ENCODE measurements around the gene SIGLEC5. TPM values are rescaled to one million over a fixed set of nuclear protein-coding genes. Genes with fewer than 3 reads are reported as not detected.

SIGLEC5 gene
- total RNA-seq, 1 experiment from 2014 or later: not detected

GRCh38 chr19:51615991-51616390 lies 14.2 kb downstream of the SIGLEC5 start:
- CTCF ChIA-PET: no interaction called here
- Histone ChIP-seq H3K9ac (ENCODE audit: low read length) (no peak overlapping the region), H3K9me2 (replicated peaks; ENCODE audit: low read length) (no peaks in the 10 kb centered on the region), H3F3A (ENCODE audit: low read length, unreplicated experiment) (no peaks in the 10 kb centered on the region), H3K27ac (ENCODE audit: low read length) (no peak overlapping the region), H3K4me2 (ENCODE audit: low read length) (no peak overlapping the region), H4K20me1 (ENCODE audit: low read length) (no peaks in the 10 kb centered on the region), H3K79me2 (ENCODE audit: low read length) (no peaks in the 10 kb centered on the region), H3K27me3 (ENCODE audit: low read length) (peaks cover 74% of the 10 kb centered on the region), H2AFZ (ENCODE audit: low read length) (no peak overlapping the region), H3K4me3 (ENCODE audit: low read length) (no peak overlapping the region), H3K4me1 (ENCODE audit: insufficient read depth, low read length) (no peaks in the 10 kb centered on the region), H3K36me3 (ENCODE audit: low read depth, low read length) (no peaks in the 10 kb centered on the region), H3K9me3 (ENCODE audit: low read length) (no peaks in the 10 kb centered on the region)
- no TSS peak for BruUV-seq (replicated peaks)
- peak; percentile 21 for DNase-seq
- no peak for TF ChIP-seq EZH2phosphoT487 (IDR thresholded peaks at IDR 0.05; ENCODE audit: borderline replicate concordance, low read length)
- no peak for TF ChIP-seq EZH2 (IDR thresholded peaks at IDR 0.05; ENCODE audit: low read length, unreplicated experiment)
- POLR2A ChIA-PET (ENCODE audit: unreplicated experiment): no interaction called here
- intact Hi-C loops (cut with micrococcal nuclease): no loop called here
- ATAC-seq: no peak

- H3K4me2 ChIP-seq (ENCODE audit: low read length): no peak overlapping the region
- DNase-seq (no peak), ATAC-seq (no peak)
- no peak overlapping the region for H3K27ac ChIP-seq (ENCODE audit: low read length)
- ChIA-PET CTCF (interaction anchor here (0.6 kb wide), 1 partner anchor 188 kb away, joined by 3 read pairs; no protein-coding TSS in a partner anchor), POLR2A (ENCODE audit: unreplicated experiment) (no interaction called here)
- H3K9me3 ChIP-seq (ENCODE audit: low read length): no peaks in the 10 kb centered on the region
- H3K9me2 ChIP-seq (replicated peaks; ENCODE audit: low read length): no peaks in the 10 kb centered on the region
- H3K9ac ChIP-seq (ENCODE audit: low read length): no peak overlapping the region
- peaks cover 77% of the 10 kb centered on the region for H3K27me3 ChIP-seq (ENCODE audit: low read length)
- H4K20me1 ChIP-seq (ENCODE audit: low read length): no peaks in the 10 kb centered on the region
- H3K4me1 ChIP-seq (ENCODE audit: insufficient read depth, low read length): no peaks in the 10 kb centered on the region
- no peak overlapping the region for H3K4me3 ChIP-seq (ENCODE audit: low read length)
- H3F3A ChIP-seq (ENCODE audit: low read length, unreplicated experiment): no peaks in the 10 kb centered on the region
- TF ChIP-seq CTCF (conservative IDR thresholded peaks at IDR 0.05; ENCODE audit: low read depth, low read length) (no peak), EZH2 (IDR thresholded peaks at IDR 0.05; ENCODE audit: low read length, unreplicated experiment) (no peak), EZH2phosphoT487 (IDR thresholded peaks at IDR 0.05; ENCODE audit: borderline replicate concordance, low read length) (no peak)
- intact Hi-C loops (cut with micrococcal nuclease): no loop called here
- H2AFZ ChIP-seq (ENCODE audit: low read length): no peak overlapping the region
- BruUV-seq (replicated peaks): no TSS peak
- no peaks in the 10 kb centered on the region for H3K79me2 ChIP-seq (ENCODE audit: low read length)
- H3K36me3 ChIP-seq (ENCODE audit: low read depth, low read length): no peaks in the 10 kb centered on the region
Measured at GRCh38 chr19:51614789-51615188, 15.4 kb downstream of the SIGLEC5 start.

GRCh38 chr19:51610576-51610975 lies 19.6 kb downstream of the SIGLEC5 start:
- H3K9me3 ChIP-seq (ENCODE audit: low read length): no peaks in the 10 kb centered on the region
- no peaks in the 10 kb centered on the region for H4K20me1 ChIP-seq (ENCODE audit: low read length)
- BruUV-seq (replicated peaks): no TSS peak
- no peak for TF ChIP-seq EZH2phosphoT487 (IDR thresholded peaks at IDR 0.05; ENCODE audit: borderline replicate concordance, low read length)
- TF ChIP-seq EZH2 (IDR thresholded peaks at IDR 0.05; ENCODE audit: low read length, unreplicated experiment): no peak
- no peak for TF ChIP-seq CTCF (conservative IDR thresholded peaks at IDR 0.05; ENCODE audit: low read depth, low read length)
- ATAC-seq (no peak), DNase-seq (no peak)
- peaks cover 49% of the 10 kb centered on the region for H3K27me3 ChIP-seq (ENCODE audit: low read length)
- no peak overlapping the region for H3K4me3 ChIP-seq (ENCODE audit: low read length)
- intact Hi-C loops (cut with micrococcal nuclease): no loop called here
- no peaks in the 10 kb centered on the region for H3F3A ChIP-seq (ENCODE audit: low read length, unreplicated experiment)
- H3K9me2 ChIP-seq (replicated peaks; ENCODE audit: low read length): no peaks in the 10 kb centered on the region
- no peaks in the 10 kb centered on the region for H3K36me3 ChIP-seq (ENCODE audit: low read depth, low read length)
- no peak overlapping the region for H2AFZ ChIP-seq (ENCODE audit: low read length)
- no peaks in the 10 kb centered on the region for H3K4me1 ChIP-seq (ENCODE audit: insufficient read depth, low read length)
- no peaks in the 10 kb centered on the region for H3K79me2 ChIP-seq (ENCODE audit: low read length)
- ChIA-PET CTCF (no interaction called here), POLR2A (ENCODE audit: unreplicated experiment) (no interaction called here)
- H3K4me2 ChIP-seq (ENCODE audit: low read length): no peak overlapping the region
- H3K27ac ChIP-seq (ENCODE audit: low read length): no peak overlapping the region
- H3K9ac ChIP-seq (ENCODE audit: low read length): no peak overlapping the region

Measured in PC-3 (cell line).